Adrenal gland (tissue), 12 donors: Measurements from ENCODE around the gene PRRT1. TPM values are rescaled to one million over a fixed set of nuclear protein-coding genes. Genes with fewer than 3 reads are reported as not detected.
A peak's percentile ranks its signal among the peaks of the same experiment; 100 is the strongest.
"Not testable (repeated sequence)": the region's sequence is repeated elsewhere in the genome, so short reads cannot be mapped to it uniquely, and the experiment has no call there.

Source experiments
- DNase-seq, 7 donors: peaks; one replicate each; pipeline ENCODE4 v3.0.0-alpha.2; 2019 to 2020
- H3K27ac ChIP-seq, 5 donors: fragments of 200-600 bp; sonication (generic) in 4 of 5; 1 replicate in 3 of 5; 2 replicates in 2 of 5; pipeline versions ENCODE4 v1.5.1 to v1.8.0; 2016 to 2020; ENCODE audit warnings: mild to moderate bottlenecking in 1 of 5
- H3K27me3 ChIP-seq: fragments of 200-600 bp; 2 replicates; pipeline ENCODE4 v1.8.0; 2021
- H3K36me3 ChIP-seq, 2 donors: fragments of 200-600 bp; replicated peaks in 1 of 2; 1 replicate in 1 of 2; 2 replicates in 1 of 2; pipeline versions ENCODE4 v1.5.1 to v1.8.0; 2018 to 2022
- H3K4me1 ChIP-seq, 2 donors: fragments of 200-600 bp; replicated peaks in 1 of 2; 1 replicate in 1 of 2; 2 replicates in 1 of 2; pipeline versions ENCODE4 v1.5.1 to v1.8.0; 2018 to 2021
- H3K4me3 ChIP-seq, 4 donors: fragments of 200-600 bp; sonication (generic) in 3 of 4; one replicate each; pipeline ENCODE4 v1.5.1; 2016 to 2018
- H3K9me3 ChIP-seq, 3 donors: fragments of 200-600 bp; sonication (generic) in 1 of 3; replicated peaks in 1 of 3; 1 replicate in 2 of 3; 2 replicates in 1 of 3; pipeline versions ENCODE4 v1.5.1 to v1.8.0; 2016 to 2021
- POLR2A ChIP-seq, 2 donors: fragments of 450-650 bp; IDR thresholded peaks; one replicate each; pipeline ENCODE4 v1.6.1; 2017; ENCODE audit warnings: antibody characterized with exemption in 2 of 2, mild to moderate bottlenecking in 2 of 2, moderate library complexity in 1 of 2
- WGBS, 4 donors: extraction: QIAGEN DNeasy Blood & Tissue Kit in 2 of 4; methylation state at CpG; one replicate each; pipeline versions ENCODE4 v1.1.5 to v1.1.7; 2013 to 2017; 5-methylcytosine and 5-hydroxymethylcytosine counted together
- intact Hi-C, 2 donors: fragments of 100-400 bp; cut with DNase I; formaldehyde crosslinking; loops; one replicate each; pipeline versions ENCODE4 v1.14.1 to v1.15.0; 2022 to 2023
- polyA plus RNA-seq, 3 donors: library from polyadenylated mRNA; stranded (reverse); fragments of 200-250 nt in 2 of 3; fragments of 350-450 nt in 1 of 3; fragmentation: Illumina TruSeq in 1 of 3; extraction: RNeasy Lipid Tissue Mini Kit (QIAGEN cat#74804) in 1 of 3; gene quantifications; one replicate each; pipeline ENCODE4 v1.2.3, GENCODE V29; 2013 to 2014
- total RNA-seq, 9 donors: library from RNA; depleted of rRNA in 4 of 9; stranded (reverse); fragments of >200 nt in 4 of 9; fragments of 120-200 nt in 1 of 9; fragmentation: NEBNext Ultra II Directional in 1 of 9; extraction: Animal tissue kit (Norgen Biotek cat#: 25700) in 1 of 9; gene quantifications; one replicate each; pipeline versions ENCODE4 v1.1.0 to v1.2.4, GENCODE V29; 2013 to 2023
- TF ChIP-seq, protein P1 (sequence below), 6 experiments: fragments of 450-650 bp in 4 of 6; fragments of 200-600 bp in 2 of 6; sonication (generic) in 1 of 6; IDR thresholded peaks; 1 replicate in 5 of 6; 2 replicates in 1 of 6; pipeline versions ENCODE4 v1.5.1 to v1.8.0; 2016 to 2021; ENCODE audit warnings: antibody characterized with exemption in 6 of 6, mild to moderate bottlenecking in 2 of 6, moderate library complexity in 1 of 6
- donor health status: healthy with polysubstance abuse.
- donor health status: Bipolar disorder and iron deficiency.
- donor health status: DM: yes; HTN: yes; CAD: no.
- donor health status: DM: no; HTN: no; CAD: no.
- donor health status: DM: no; HTN: no; CAD: no.
- donor health status: DM: yes; HTN: yes; CAD: no.

The PRRT1 gene
- total and polyA plus RNA-seq, 12 donors, result 0.22 to 26.0 (median 2.0) TPM; not detected in 1

DNA sequence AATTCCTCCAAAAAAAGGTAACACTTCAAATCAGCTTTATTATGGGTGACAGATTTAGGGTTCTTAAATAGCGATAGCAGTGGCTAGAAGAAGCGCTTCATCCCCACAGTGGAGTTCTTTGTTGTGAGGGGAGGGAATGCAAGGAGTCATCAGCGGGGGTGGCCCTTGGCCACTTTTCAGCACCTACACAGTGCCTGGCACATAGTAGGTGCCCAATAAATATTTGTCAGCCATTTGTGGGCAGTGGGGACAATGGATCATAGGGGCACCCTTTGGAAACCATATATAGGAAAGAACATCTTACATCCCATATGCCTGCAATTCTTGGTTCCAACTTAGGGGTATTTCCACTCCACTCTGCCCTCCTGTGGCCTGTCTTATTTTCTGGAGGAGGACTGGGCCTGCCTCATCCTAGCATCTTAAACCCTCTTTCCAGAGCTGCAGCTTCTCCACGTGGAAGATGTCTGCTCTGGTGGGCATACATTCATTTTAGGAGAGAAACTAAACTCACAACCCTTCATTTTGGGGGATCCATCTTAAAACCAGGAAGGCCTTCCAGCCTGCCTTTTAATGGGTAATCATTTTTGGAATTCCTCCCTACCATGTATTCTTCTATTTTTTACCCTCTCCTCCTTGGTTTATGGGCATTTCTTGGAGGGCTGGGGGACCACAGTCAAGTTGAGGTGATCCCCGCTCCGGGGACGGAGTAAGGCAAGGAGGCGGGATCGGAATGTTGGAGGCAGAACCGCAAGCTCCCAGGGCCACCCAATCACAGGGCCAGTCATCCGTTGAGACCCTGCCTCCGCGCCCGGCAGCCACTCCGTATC lies 43.3 kb upstream of the PRRT1 start:
- peak in 5 of 7 donors; percentile 53 to 81 (median 63) for DNase-seq
- peak overlapping the region; percentile 66 to 100 (median 91) for H3K27ac ChIP-seq
- H3K36me3 ChIP-seq, result no peaks in the 10 kb centered on the region
- no peaks in the 10 kb centered on the region for H3K9me3 ChIP-seq
- H3K4me3 ChIP-seq, result peak overlapping the region in 2 of 4 donors; percentile 5 to 51
- WGBS, 4 donors, result 14 to 23% (median 15%) methylated on average over 10 to 15 of the region's 15 CpGs
- no peaks in the 10 kb centered on the region for H3K27me3 ChIP-seq
- intact Hi-C loops, result loop anchor here in 1 of 2 donors (5.0 kb wide), 1 partner anchor 83 kb away; no protein-coding TSS in a partner anchor
- TF ChIP-seq, protein P1, sequence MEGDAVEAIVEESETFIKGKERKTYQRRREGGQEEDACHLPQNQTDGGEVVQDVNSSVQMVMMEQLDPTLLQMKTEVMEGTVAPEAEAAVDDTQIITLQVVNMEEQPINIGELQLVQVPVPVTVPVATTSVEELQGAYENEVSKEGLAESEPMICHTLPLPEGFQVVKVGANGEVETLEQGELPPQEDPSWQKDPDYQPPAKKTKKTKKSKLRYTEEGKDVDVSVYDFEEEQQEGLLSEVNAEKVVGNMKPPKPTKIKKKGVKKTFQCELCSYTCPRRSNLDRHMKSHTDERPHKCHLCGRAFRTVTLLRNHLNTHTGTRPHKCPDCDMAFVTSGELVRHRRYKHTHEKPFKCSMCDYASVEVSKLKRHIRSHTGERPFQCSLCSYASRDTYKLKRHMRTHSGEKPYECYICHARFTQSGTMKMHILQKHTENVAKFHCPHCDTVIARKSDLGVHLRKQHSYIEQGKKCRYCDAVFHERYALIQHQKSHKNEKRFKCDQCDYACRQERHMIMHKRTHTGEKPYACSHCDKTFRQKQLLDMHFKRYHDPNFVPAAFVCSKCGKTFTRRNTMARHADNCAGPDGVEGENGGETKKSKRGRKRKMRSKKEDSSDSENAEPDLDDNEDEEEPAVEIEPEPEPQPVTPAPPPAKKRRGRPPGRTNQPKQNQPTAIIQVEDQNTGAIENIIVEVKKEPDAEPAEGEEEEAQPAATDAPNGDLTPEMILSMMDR (IDR thresholded peaks at IDR 0.05), result peak; percentile 14 to 78 (median 52)
- TF ChIP-seq POLR2A (IDR thresholded peaks at IDR 0.05), result peak; percentile 47 to 76
- H3K4me1 ChIP-seq, result peaks cover 11 to 36% of the 10 kb centered on the region in 2 donors

DNA sequence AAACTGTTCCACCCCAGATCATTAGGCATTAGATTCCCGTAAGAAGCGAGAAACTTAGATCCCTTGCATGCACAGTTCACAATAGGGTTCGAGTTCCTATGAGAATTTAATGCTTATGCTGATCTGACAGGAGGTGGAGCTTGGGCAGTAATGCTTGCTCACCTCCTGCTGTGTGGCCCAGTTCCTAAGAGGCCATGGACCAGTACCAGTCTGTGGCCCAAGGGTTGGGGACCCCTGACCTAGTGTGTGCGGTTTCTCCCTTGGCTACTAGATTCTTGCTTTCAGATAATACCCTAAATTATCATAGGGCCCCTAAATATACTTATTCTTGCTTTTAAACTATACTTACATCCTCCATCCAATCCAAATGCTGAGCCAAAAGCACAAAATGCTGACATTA lies 42.6 kb upstream of the PRRT1 start:
- 90 to 95% (median 91%) methylated on average over 4 of the region's 4 CpGs for WGBS, 4 donors
- TF ChIP-seq, protein P1 (IDR thresholded peaks at IDR 0.05), result no peak
- H3K27me3 ChIP-seq, result no peaks in the 10 kb centered on the region
- intact Hi-C loops, result loop anchor here in 1 of 2 donors (5.0 kb wide), 1 partner anchor 82 kb away; no protein-coding TSS in a partner anchor
- H3K27ac ChIP-seq, result peak overlapping the region in 3 of 5 donors; percentile 90 to 100 (median 98)
- H3K36me3 ChIP-seq, result no peaks in the 10 kb centered on the region
- H3K4me3 ChIP-seq, result no peak overlapping the region
- H3K9me3 ChIP-seq, result no peaks in the 10 kb centered on the region
- DNase-seq, result peak in 1 of 7 donors; percentile 58
- peaks cover 11 to 36% of the 10 kb centered on the region in 2 donors for H3K4me1 ChIP-seq

DNA sequence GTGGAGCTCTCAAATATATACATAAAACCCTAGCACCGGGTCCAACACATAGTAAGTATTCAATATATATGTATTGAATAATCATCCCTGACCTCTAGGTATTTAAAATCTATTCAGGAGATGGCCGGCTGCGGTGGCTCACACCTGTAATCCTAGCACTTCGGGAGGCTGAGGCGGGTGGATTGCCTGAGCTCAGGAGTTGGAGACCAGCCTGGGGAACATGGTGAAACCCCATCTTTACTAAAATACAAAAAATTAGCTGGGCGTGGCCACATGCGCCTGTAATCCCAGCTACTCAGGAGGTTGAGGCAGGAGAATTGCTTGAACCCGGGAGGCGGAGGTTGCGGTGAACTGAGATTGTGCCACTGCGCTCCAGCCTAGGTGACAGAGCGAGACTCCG lies 41.4 kb upstream of the PRRT1 start:
- intact Hi-C loops, result loop anchor here in 1 of 2 donors (5.0 kb wide), 1 partner anchor 81 kb away; no protein-coding TSS in a partner anchor
- peak in 1 of 7 donors; percentile 16 for DNase-seq
- Histone ChIP-seq H3K27ac (peak overlapping the region in 3 of 5 donors; percentile 33 to 94 (median 79)), H3K4me1 (peaks cover 21 to 47% of the 10 kb centered on the region in 2 donors)
- not testable (repeated sequence) for H3K36me3 ChIP-seq, H3K4me3 ChIP-seq, H3K9me3 ChIP-seq, H3K27me3 ChIP-seq
- WGBS, 4 donors, result 79 to 84% (median 83%) methylated on average over 13 of the region's 13 CpGs

DNA sequence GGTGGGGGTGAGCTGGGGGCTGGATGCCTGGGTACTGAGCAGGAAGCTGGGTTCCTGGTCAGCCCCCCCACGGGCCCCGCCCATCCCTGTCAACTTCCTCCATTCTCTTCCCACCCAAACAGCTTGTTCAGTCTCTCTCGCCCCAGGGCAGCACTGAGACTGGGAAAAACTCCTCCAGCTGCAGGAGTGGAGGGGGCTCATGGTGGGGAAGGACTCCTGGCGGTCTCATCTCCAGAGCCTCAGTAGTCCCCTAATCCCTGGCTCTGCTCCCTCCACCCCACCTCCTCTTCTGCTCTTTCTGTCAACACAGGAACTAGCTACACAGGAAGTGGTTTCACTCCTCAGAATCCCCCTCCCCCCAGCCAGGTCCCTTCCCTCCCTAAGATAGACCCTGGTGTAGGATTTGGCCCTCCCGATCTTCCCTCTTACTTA lies 40.9 kb upstream of the PRRT1 start, which contains the start of gene GPSM3:
GPSM3 (minus strand) TSS at position 36 of the 432 bp plus-strand sequence. CDS start 130 bp downstream, outside the sequence.
- Histone ChIP-seq H3K36me3 (peaks cover 0 to 6% of the 10 kb centered on the region in 2 donors), H3K4me3 (peak within 1 kb of the TSS in 1 of 4 donors; percentile 29), H3K27ac (peak within 1 kb of the TSS in 3 of 5 donors; percentile 33 to 94 (median 79)), H3K9me3 (no peaks in the 10 kb centered on the region), H3K27me3 (no peaks in the 10 kb centered on the region), H3K4me1 (peaks cover 22 to 51% of the 10 kb centered on the region in 2 donors)
- whole genome bisulfite sequencing, 4 donors, result 49 to 64% (median 50%) methylated on average over 3 to 5 of the region's 5 CpGs
- no peak for TF ChIP-seq POLR2A (IDR thresholded peaks at IDR 0.05)
- TF ChIP-seq, protein P1 (IDR thresholded peaks at IDR 0.05), result no peak
- DNase-seq, result peak in 4 of 7 donors; percentile 22 to 50 (median 48)
- intact Hi-C loops, result loop anchor here in 1 of 2 donors (5.0 kb wide), 1 partner anchor 80 kb away; no protein-coding TSS in a partner anchor
